SJCRH30 (cell line): ENCODE data around the gene TADA2B. TPM values are rescaled to one million over a fixed set of nuclear protein-coding genes. Genes with fewer than 3 reads are reported as not detected.

Experiments
- DNase-seq, 2 experiments: peaks; one replicate each; pipeline ENCODE4 v3.0.0-alpha.2; 2015 to 2020
- H3K27ac ChIP-seq: fragments of 250-450 bp; sonication (Bioruptor Pico); 2 replicates; pipeline ENCODE4 v1.5.1; 2020; ENCODE audit warnings: mild to moderate bottlenecking, moderate library complexity
- H3K27me3 ChIP-seq: fragments of 250-450 bp; sonication (Bioruptor Pico); 2 replicates; pipeline ENCODE4 v1.5.1; 2020; ENCODE audit warnings: mild to moderate bottlenecking, moderate library complexity
- H3K36me3 ChIP-seq: fragments of 250-450 bp; sonication (Bioruptor Pico); 2 replicates; pipeline ENCODE4 v1.5.1; 2020; ENCODE audit warnings: mild to moderate bottlenecking, moderate library complexity
- H3K4me1 ChIP-seq: fragments of 250-450 bp; sonication (Bioruptor Pico); 2 replicates; pipeline ENCODE4 v1.5.1; 2020; ENCODE audit warnings: mild to moderate bottlenecking, moderate library complexity
- H3K4me3 ChIP-seq: fragments of 250-450 bp; sonication (Bioruptor Pico); 2 replicates; pipeline ENCODE4 v1.5.1; 2020; ENCODE audit warnings: mild to moderate bottlenecking, moderate library complexity
- H3K9me3 ChIP-seq: fragments of 250-450 bp; sonication (Bioruptor Pico); replicated peaks from 2 replicates; pipeline ENCODE4 v1.5.1; 2020; ENCODE audit warnings: mild to moderate bottlenecking, moderate library complexity
- total RNA-seq: library from RNA; depleted of rRNA; stranded (reverse); fragments of >200 nt; shearing (Covaris generic); gene quantifications from 2 replicates; pipeline ENCODE4 v1.2.3, GENCODE V29; 2014; rRNA removed

Gene TADA2B
- 12.4 and 13.5 TPM in 2 replicates for total RNA-seq

GRCh38 chr4:7043284-7044136 lies at the start of gene TADA2B:
TADA2B (plus strand) TSS chr4:7043372; CDS start chr4:7043580, 208 bp downstream.
- DNase-seq: peak; percentile 58 to 67
- Histone ChIP-seq H3K27ac (peak within 1 kb of the TSS; percentile 62), H3K27me3 (no peaks in the 10 kb centered on the region), H3K4me3 (peak within 1 kb of the TSS; percentile 96), H3K9me3 (no peaks in the 10 kb centered on the region), H3K36me3 (no peaks in the 10 kb centered on the region), H3K4me1 (peaks cover 5% of the 10 kb centered on the region)

- H3K4me3 ChIP-seq: no peak overlapping the region
- H3K27ac ChIP-seq: no peak overlapping the region
- no peaks in the 10 kb centered on the region for H3K9me3 ChIP-seq
- H3K27me3 ChIP-seq: no peaks in the 10 kb centered on the region
- peaks cover 49% of the 10 kb centered on the region for H3K36me3 ChIP-seq
- DNase-seq: no peak
- peaks cover 10% of the 10 kb centered on the region for H3K4me1 ChIP-seq
Observed at GRCh38 chr4:6996481-6996880, 46.7 kb upstream of the TADA2B start.

- H3K4me1 ChIP-seq: peaks cover 10% of the 10 kb centered on the region
- peak overlapping the region; percentile 65 for H3K27ac ChIP-seq
- H3K4me3 ChIP-seq: no peak overlapping the region
- DNase-seq: peak; percentile 67 to 78
- H3K36me3 ChIP-seq: peaks cover 46% of the 10 kb centered on the region
- no peaks in the 10 kb centered on the region for H3K27me3 ChIP-seq
- no peaks in the 10 kb centered on the region for H3K9me3 ChIP-seq
Observed at GRCh38 chr4:6999172-7000086, 43.7 kb upstream of the TADA2B start.

- no peak for DNase-seq
- H3K27ac ChIP-seq: peak overlapping the region; percentile 65
- peaks cover 46% of the 10 kb centered on the region for H3K36me3 ChIP-seq
Observed at GRCh38 chr4:7000421-7001176, 42.6 kb upstream of the TADA2B start.

GRCh38 chr4:7001271-7001670 lies 41.9 kb upstream of the TADA2B start:
- Histone ChIP-seq H3K4me1 (peaks cover 10% of the 10 kb centered on the region), H3K27me3 (no peaks in the 10 kb centered on the region), H3K9me3 (no peaks in the 10 kb centered on the region), H3K36me3 (peaks cover 41% of the 10 kb centered on the region), H3K4me3 (no peak overlapping the region), H3K27ac (no peak overlapping the region)
- DNase-seq: no peak

More at GRCh38 chr4:7000421-7001176, 42.6 kb upstream of the TADA2B start:
- no peak overlapping the region for H3K4me3 ChIP-seq
- no peaks in the 10 kb centered on the region for H3K27me3 ChIP-seq
- H3K9me3 ChIP-seq: no peaks in the 10 kb centered on the region
- H3K4me1 ChIP-seq: peaks cover 10% of the 10 kb centered on the region

GRCh38 chr4:7002336-7002735 lies 40.8 kb upstream of the TADA2B start:
- H3K27me3 ChIP-seq: no peaks in the 10 kb centered on the region
- no peak for DNase-seq
- H3K27ac ChIP-seq: no peak overlapping the region
- peaks cover 10% of the 10 kb centered on the region for H3K4me1 ChIP-seq
- no peak overlapping the region for H3K4me3 ChIP-seq
- H3K9me3 ChIP-seq: no peaks in the 10 kb centered on the region
- peaks cover 39% of the 10 kb centered on the region for H3K36me3 ChIP-seq

GRCh38 chr4:7003176-7003878 lies 39.8 kb upstream of the TADA2B start:
- no peak overlapping the region for H3K4me3 ChIP-seq
- DNase-seq: no peak
- peaks cover 43% of the 10 kb centered on the region for H3K36me3 ChIP-seq
- H3K9me3 ChIP-seq: no peaks in the 10 kb centered on the region
- no peaks in the 10 kb centered on the region for H3K27me3 ChIP-seq
- peaks cover 10% of the 10 kb centered on the region for H3K4me1 ChIP-seq
- H3K27ac ChIP-seq: no peak overlapping the region

- H3K27ac ChIP-seq: no peak overlapping the region
- H3K4me3 ChIP-seq: no peak overlapping the region
- H3K36me3 ChIP-seq: peaks cover 45% of the 10 kb centered on the region
- no peaks in the 10 kb centered on the region for H3K27me3 ChIP-seq
- H3K4me1 ChIP-seq: peaks cover 6% of the 10 kb centered on the region
- H3K9me3 ChIP-seq: no peaks in the 10 kb centered on the region
- no peak for DNase-seq
Observed at GRCh38 chr4:7003879-7004240, 39.3 kb upstream of the TADA2B start.

GRCh38 chr4:7004331-7004730 lies 38.8 kb upstream of the TADA2B start:
- DNase-seq: no peak
- Histone ChIP-seq H3K27ac (no peak overlapping the region), H3K4me3 (no peak overlapping the region), H3K9me3 (no peaks in the 10 kb centered on the region), H3K36me3 (peaks cover 47% of the 10 kb centered on the region), H3K27me3 (no peaks in the 10 kb centered on the region), H3K4me1 (peaks cover 2% of the 10 kb centered on the region)

- Histone ChIP-seq H3K36me3 (peaks cover 42% of the 10 kb centered on the region), H3K4me1 (no peaks in the 10 kb centered on the region), H3K27ac (no peak overlapping the region), H3K9me3 (no peaks in the 10 kb centered on the region), H3K4me3 (no peak overlapping the region), H3K27me3 (no peaks in the 10 kb centered on the region)
- DNase-seq: no peak
Observed at GRCh38 chr4:7005571-7005970, 37.6 kb upstream of the TADA2B start.

- H3K9me3 ChIP-seq: no peaks in the 10 kb centered on the region
- H3K36me3 ChIP-seq: peaks cover 42% of the 10 kb centered on the region
- no peak overlapping the region for H3K27ac ChIP-seq
- H3K4me3 ChIP-seq: no peak overlapping the region
- no peaks in the 10 kb centered on the region for H3K4me1 ChIP-seq
- H3K27me3 ChIP-seq: no peaks in the 10 kb centered on the region
- no peak for DNase-seq
Observed at GRCh38 chr4:7006411-7006810, 36.8 kb upstream of the TADA2B start.

GRCh38 chr4:7007142-7007907 lies 35.8 kb upstream of the TADA2B start:
- H3K36me3 ChIP-seq: peaks cover 41% of the 10 kb centered on the region
- no peak overlapping the region for H3K4me3 ChIP-seq
- no peaks in the 10 kb centered on the region for H3K9me3 ChIP-seq
- no peaks in the 10 kb centered on the region for H3K27me3 ChIP-seq
- no peak overlapping the region for H3K27ac ChIP-seq
- DNase-seq: no peak
- no peaks in the 10 kb centered on the region for H3K4me1 ChIP-seq

- no peaks in the 10 kb centered on the region for H3K9me3 ChIP-seq
- H3K36me3 ChIP-seq: peaks cover 48% of the 10 kb centered on the region
- DNase-seq: no peak
- no peaks in the 10 kb centered on the region for H3K4me1 ChIP-seq
- H3K27me3 ChIP-seq: no peaks in the 10 kb centered on the region
- no peak overlapping the region for H3K4me3 ChIP-seq
- no peak overlapping the region for H3K27ac ChIP-seq
Observed at GRCh38 chr4:7007944-7008343, 35.2 kb upstream of the TADA2B start.
